ENCODE measurements around the gene CA10. TPM values are rescaled to one million over a fixed set of nuclear protein-coding genes. Genes with fewer than 3 reads are reported as not detected.

The CA10 gene
- total and polyA plus RNA-seq, 4 donors = 30.0 to 130 (median 99.2) TPM

DNA sequence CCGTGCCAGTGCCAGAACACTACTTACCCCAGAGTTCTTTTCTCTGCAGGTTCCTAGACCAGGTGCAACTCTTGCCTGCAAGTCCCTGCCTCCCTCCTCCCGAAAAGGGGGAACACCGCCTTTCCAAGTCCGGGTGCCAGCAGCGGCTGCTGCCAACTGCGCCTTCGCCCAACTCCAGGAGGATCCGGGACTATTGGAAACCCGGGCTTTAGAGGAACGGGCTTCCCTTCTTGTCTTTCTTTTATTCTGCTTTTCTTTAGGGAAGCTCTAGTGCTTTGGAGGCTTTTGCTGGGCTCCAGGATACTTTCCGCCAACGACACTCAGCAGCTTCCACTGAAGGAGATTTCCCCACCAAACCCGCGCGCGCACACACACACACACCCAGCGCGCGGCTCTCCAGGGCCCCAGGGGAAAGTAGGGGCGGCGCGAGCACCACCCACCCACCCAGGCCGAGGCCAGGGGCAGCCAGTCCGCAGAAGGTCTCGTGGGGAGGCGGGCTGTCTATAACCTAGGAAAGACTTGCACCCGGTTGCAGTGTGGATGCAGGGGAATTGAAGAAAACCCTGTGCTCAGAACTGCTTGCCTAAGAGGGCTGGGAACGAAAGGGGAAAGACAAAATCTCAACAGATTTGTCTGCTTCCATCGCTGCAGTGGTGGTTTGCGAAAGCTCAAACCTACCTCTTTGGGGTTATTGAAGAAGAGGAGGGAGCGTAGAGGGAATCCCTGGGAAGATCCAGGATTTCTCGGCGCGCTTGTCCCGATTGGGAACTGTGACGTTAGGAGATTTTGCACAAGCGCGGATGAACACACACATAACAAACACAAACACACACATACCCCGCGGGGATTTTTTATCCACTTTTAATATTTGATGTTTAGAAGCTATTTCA is 977 bp upstream of the CA10 start:
- Histone ChIP-seq H3K27me3 (ENCODE audit: control insufficient read depth, insufficient read depth, low read length) (peaks cover 38% of the 10 kb centered on the region), H3K9me3 (ENCODE audit: control insufficient read depth, insufficient read depth, low read length) (no peaks in the 10 kb centered on the region)

GRCh38 chr17:52157603-52158449 is 688 bp downstream of the CA10 start:
- Histone ChIP-seq H3K27ac (ENCODE audit: low read depth, low read length) (peak overlapping the region; percentile 69), H3K4me3 (ENCODE audit: low read depth, low read length) (peak overlapping the region; percentile 45), H3K4me1 (ENCODE audit: control insufficient read depth, insufficient read depth, low read length) (peaks cover 28% of the 10 kb centered on the region), H3K36me3 (ENCODE audit: control insufficient read depth, insufficient read depth, low read length) (no peaks in the 10 kb centered on the region), H3K9me3 (ENCODE audit: control insufficient read depth, insufficient read depth, low read length) (no peaks in the 10 kb centered on the region), H3K27me3 (ENCODE audit: control insufficient read depth, insufficient read depth, low read length) (peaks cover 38% of the 10 kb centered on the region)
- under 1% methylated on average over 67 of the region's 68 CpGs for WGBS (ENCODE audit: insufficient coverage)
- DNase-seq (ENCODE audit: low read depth in 4 of 6, low spot score in 6 of 6) = peak in 2 of 6 donors; percentile 56 to 70

More for the DNA sequence above, 977 bp upstream of the CA10 start:
- Histone ChIP-seq H3K27ac (ENCODE audit: low read depth, low read length) (peak overlapping the region; percentile 54), H3K4me3 (ENCODE audit: low read depth, low read length) (peak overlapping the region; percentile 45), H3K36me3 (ENCODE audit: control insufficient read depth, insufficient read depth, low read length) (no peaks in the 10 kb centered on the region), H3K4me1 (ENCODE audit: control insufficient read depth, insufficient read depth, low read length) (peaks cover 28% of the 10 kb centered on the region)
- WGBS (ENCODE audit: insufficient coverage) = under 1% methylated on average over 14 of the region's 40 CpGs
- DNase-seq (ENCODE audit: low read depth in 4 of 6, low spot score in 6 of 6) = peak in 2 of 6 donors; percentile 80 to 84

GRCh38 chr17:52156576-52157570 is 1.6 kb downstream of the CA10 start:
- Histone ChIP-seq H3K4me1 (ENCODE audit: control insufficient read depth, insufficient read depth, low read length) (peaks cover 28% of the 10 kb centered on the region), H3K27me3 (ENCODE audit: control insufficient read depth, insufficient read depth, low read length) (peaks cover 38% of the 10 kb centered on the region), H3K27ac (ENCODE audit: low read depth, low read length) (peak overlapping the region; percentile 44), H3K36me3 (ENCODE audit: control insufficient read depth, insufficient read depth, low read length) (no peaks in the 10 kb centered on the region), H3K9me3 (ENCODE audit: control insufficient read depth, insufficient read depth, low read length) (no peaks in the 10 kb centered on the region), H3K4me3 (ENCODE audit: low read depth, low read length) (peak overlapping the region; percentile 45)
- DNase-seq (ENCODE audit: low read depth in 4 of 6, low spot score in 6 of 6) = peak in 2 of 6 donors; percentile 61 to 82
- WGBS (ENCODE audit: insufficient coverage) = 20% methylated on average over 5 of the region's 14 CpGs

DNA sequence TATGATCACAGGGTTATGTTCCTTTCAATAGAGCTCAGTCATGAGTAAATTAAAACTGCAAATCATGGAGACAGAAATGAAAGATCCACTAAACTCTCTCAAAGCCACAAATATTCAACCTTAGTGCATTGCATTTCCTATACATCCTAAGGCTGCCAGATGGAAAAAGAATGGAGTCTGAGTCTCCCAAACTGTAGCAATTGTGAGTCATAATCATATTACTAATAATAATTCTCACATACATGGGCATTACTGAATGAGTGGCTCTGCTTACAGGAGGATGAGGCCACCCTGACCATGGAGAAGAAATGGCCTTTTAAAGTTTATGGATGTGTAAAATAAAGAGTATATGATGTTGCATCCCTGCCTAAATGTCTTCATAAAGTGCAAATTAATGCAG is 3.2 kb downstream of the CA10 start:
- H3K27me3 ChIP-seq (ENCODE audit: control insufficient read depth, insufficient read depth, low read length) = peaks cover 36% of the 10 kb centered on the region
- no peak overlapping the region for H3K27ac ChIP-seq (ENCODE audit: low read depth, low read length)
- DNase-seq (ENCODE audit: low read depth in 4 of 6, low spot score in 6 of 6) = no peak

GRCh38 chr17:52154466-52154865 is 4.0 kb downstream of the CA10 start:
- no peaks in the 10 kb centered on the region for H3K9me3 ChIP-seq (ENCODE audit: control insufficient read depth, insufficient read depth, low read length)
- no peak overlapping the region for H3K4me3 ChIP-seq (ENCODE audit: low read depth, low read length)
- peak in 2 of 6 donors; percentile 14 to 55 for DNase-seq (ENCODE audit: low read depth in 4 of 6, low spot score in 6 of 6)
- H3K27ac ChIP-seq (ENCODE audit: low read depth, low read length) = no peak overlapping the region
- H3K36me3 ChIP-seq (ENCODE audit: control insufficient read depth, insufficient read depth, low read length) = no peaks in the 10 kb centered on the region
- peaks cover 21% of the 10 kb centered on the region for H3K4me1 ChIP-seq (ENCODE audit: control insufficient read depth, insufficient read depth, low read length)
- WGBS (ENCODE audit: insufficient coverage) = no CpG with 5 or more reads among the region's 4 CpGs
- H3K27me3 ChIP-seq (ENCODE audit: control insufficient read depth, insufficient read depth, low read length) = peaks cover 28% of the 10 kb centered on the region

More for the DNA sequence above, 3.2 kb downstream of the CA10 start:
- Histone ChIP-seq H3K36me3 (ENCODE audit: control insufficient read depth, insufficient read depth, low read length) (no peaks in the 10 kb centered on the region), H3K4me3 (ENCODE audit: low read depth, low read length) (peak overlapping the region; percentile 14), H3K4me1 (ENCODE audit: control insufficient read depth, insufficient read depth, low read length) (peaks cover 27% of the 10 kb centered on the region), H3K9me3 (ENCODE audit: control insufficient read depth, insufficient read depth, low read length) (no peaks in the 10 kb centered on the region)

- H3K9me3 ChIP-seq (ENCODE audit: control insufficient read depth, insufficient read depth, low read length) = no peaks in the 10 kb centered on the region
- H3K4me3 ChIP-seq (ENCODE audit: low read depth, low read length) = no peak overlapping the region
- DNase-seq (ENCODE audit: low read depth in 4 of 6, low spot score in 6 of 6) = no peak
- no CpG with 5 or more reads among the region's 2 CpGs for WGBS (ENCODE audit: insufficient coverage)
- no peaks in the 10 kb centered on the region for H3K36me3 ChIP-seq (ENCODE audit: control insufficient read depth, insufficient read depth, low read length)
- H3K27me3 ChIP-seq (ENCODE audit: control insufficient read depth, insufficient read depth, low read length) = no peaks in the 10 kb centered on the region
- H3K4me1 ChIP-seq (ENCODE audit: control insufficient read depth, insufficient read depth, low read length) = no peaks in the 10 kb centered on the region
- no peak overlapping the region for H3K27ac ChIP-seq (ENCODE audit: low read depth, low read length)
Measured at GRCh38 chr17:52150935-52151334, 7.6 kb downstream of the CA10 start.

GRCh38 chr17:52149626-52150025 is 8.9 kb downstream of the CA10 start:
- Histone ChIP-seq H3K27me3 (ENCODE audit: control insufficient read depth, insufficient read depth, low read length) (no peaks in the 10 kb centered on the region), H3K4me3 (ENCODE audit: low read depth, low read length) (no peak overlapping the region), H3K27ac (ENCODE audit: low read depth, low read length) (no peak overlapping the region), H3K36me3 (ENCODE audit: control insufficient read depth, insufficient read depth, low read length) (no peaks in the 10 kb centered on the region), H3K9me3 (ENCODE audit: control insufficient read depth, insufficient read depth, low read length) (no peaks in the 10 kb centered on the region), H3K4me1 (ENCODE audit: control insufficient read depth, insufficient read depth, low read length) (no peaks in the 10 kb centered on the region)
- WGBS (ENCODE audit: insufficient coverage) = no CpG with 5 or more reads among the region's 1 CpG
- DNase-seq (ENCODE audit: low read depth in 4 of 6, low spot score in 6 of 6) = no peak

DNA sequence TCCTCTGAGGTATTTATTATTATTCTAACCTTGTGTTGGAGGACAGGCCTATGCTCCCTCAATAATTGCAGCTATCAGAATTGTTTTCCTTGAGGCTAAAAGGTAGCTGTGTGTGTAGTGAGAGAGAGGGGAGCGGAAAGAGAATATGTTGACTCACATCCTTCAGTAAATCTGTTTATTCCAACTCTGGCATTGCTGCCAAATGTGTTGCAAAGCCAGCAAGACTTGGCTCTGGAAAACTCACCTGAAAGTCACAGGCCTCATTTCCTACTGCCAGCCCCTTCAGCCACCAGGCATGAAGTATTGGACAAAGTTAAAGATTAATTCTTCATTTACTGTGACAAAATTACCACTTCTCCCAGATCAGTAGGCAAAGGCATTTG is 9.6 kb downstream of the CA10 start:
- H3K27ac ChIP-seq (ENCODE audit: low read depth, low read length) = no peak overlapping the region
- H3K4me1 ChIP-seq (ENCODE audit: control insufficient read depth, insufficient read depth, low read length) = no peaks in the 10 kb centered on the region
- H3K36me3 ChIP-seq (ENCODE audit: control insufficient read depth, insufficient read depth, low read length) = no peaks in the 10 kb centered on the region
- H3K4me3 ChIP-seq (ENCODE audit: low read depth, low read length) = no peak overlapping the region
- DNase-seq (ENCODE audit: low read depth in 4 of 6, low spot score in 6 of 6) = peak in 1 of 6 donors; percentile 12
- no peaks in the 10 kb centered on the region for H3K27me3 ChIP-seq (ENCODE audit: control insufficient read depth, insufficient read depth, low read length)
- H3K9me3 ChIP-seq (ENCODE audit: control insufficient read depth, insufficient read depth, low read length) = no peaks in the 10 kb centered on the region
- WGBS (ENCODE audit: insufficient coverage) = no CpG with 5 or more reads among the region's 1 CpG
